Stomach (tissue), 9 donors: ENCODE results near the gene VSNL1. TPM values are rescaled to one million over a fixed set of nuclear protein-coding genes. Genes with fewer than 3 reads are reported as not detected.

ENCODE experiments used
- DNase-seq, 2 donors: peaks; one replicate each; pipeline versions ENCODE4 v3.0.0 to v3.0.0-alpha.2; 2013 to 2019
- H3K27ac ChIP-seq, 5 donors: fragments of 200-600 bp in 4 of 5; sonication (generic) in 4 of 5; one replicate each; pipeline ENCODE4 v1.5.1; 2013 to 2019; ENCODE audit warnings: mild to moderate bottlenecking in 1 of 5, moderate library complexity in 1 of 5
- H3K27me3 ChIP-seq, 3 donors: fragments of 200-600 bp; sonication (generic); one replicate each; pipeline ENCODE4 v1.5.1; 2017 to 2019; ENCODE audit warnings: mixed run types in 1 of 3
- H3K36me3 ChIP-seq, 4 donors: fragments of 200-600 bp; sonication (generic); 1 replicate in 3 of 4; 2 replicates in 1 of 4; pipeline ENCODE4 v1.5.1; 2016 to 2019
- H3K4me1 ChIP-seq, 4 donors: fragments of 200-600 bp; sonication (generic); one replicate each; pipeline ENCODE4 v1.5.1; 2016 to 2019
- H3K4me3 ChIP-seq, 4 donors: fragments of 200-600 bp; sonication (generic) in 3 of 4; one replicate each; pipeline ENCODE4 v1.5.1; 2016 to 2019; ENCODE audit warnings: mild to moderate bottlenecking in 1 of 4
- H3K9me3 ChIP-seq, 4 donors: fragments of 200-600 bp; sonication (generic); one replicate each; pipeline ENCODE4 v1.5.1; 2016 to 2019
- CTCF ChIP-seq, 7 experiments: fragments of 450-650 bp in 4 of 7; fragments of 200-600 bp in 3 of 7; sonication (generic) in 3 of 7; IDR thresholded peaks; one replicate each; pipeline ENCODE4 v1.5.1; 2016 to 2019; ENCODE audit warnings: antibody characterized with exemption in 7 of 7, control low read depth in 2 of 7, mild to moderate bottlenecking in 1 of 7
- EP300 ChIP-seq: sonication (generic); formaldehyde crosslinking; IDR thresholded peaks from one replicate; pipeline ENCODE4 v1.6.1; 2017; ENCODE audit warnings: antibody characterized with exemption
- POLR2A ChIP-seq, 4 donors: fragments of 450-650 bp; IDR thresholded peaks; one replicate each; pipeline ENCODE4 v1.6.1; 2016; ENCODE audit warnings: antibody characterized with exemption in 4 of 4, control low read depth in 2 of 4, mild to moderate bottlenecking in 1 of 4, moderate library complexity in 1 of 4
- POLR2AphosphoS5 ChIP-seq, 3 donors: sonication (generic); formaldehyde crosslinking; IDR thresholded peaks; one replicate each; pipeline ENCODE4 v1.6.1; 2016; ENCODE audit warnings: antibody characterized with exemption in 3 of 3
- WGBS, 5 donors: extraction: QIAGEN DNeasy Blood & Tissue Kit in 3 of 5; methylation state at CpG; one replicate each; pipeline versions ENCODE4 v1.1.5 to v1.1.7; 2013 to 2018; 5-methylcytosine and 5-hydroxymethylcytosine counted together
- intact Hi-C: fragments of 100-400 bp; cut with DNase I; formaldehyde crosslinking; loops from one replicate; pipeline ENCODE4 v1.15.1; 2023; ENCODE audit warnings: low total_unique reads
- polyA plus RNA-seq, 3 donors: library from polyadenylated mRNA; stranded (reverse); fragments of 200-250 nt; gene quantifications; one replicate each; pipeline ENCODE4 v1.2.3, GENCODE V29; 2013
- total RNA-seq, 5 donors: library from RNA; depleted of rRNA; stranded (reverse); fragments of >200 nt; gene quantifications; one replicate each; pipeline versions ENCODE4 v1.1.0 to v1.2.3, GENCODE V29; 2014 to 2016
- donor health status: healthy with polysubstance abuse.
- donor health status: Bipolar disorder and iron deficiency.
- donor health status: healthy.

The VSNL1 gene
- total and polyA plus RNA-seq, 8 donors: 0.44 to 21.9 (median 11.0) TPM; not detected in 4

- no peak for DNase-seq
- no peaks in the 10 kb centered on the region for H3K36me3 ChIP-seq
- no peak for TF ChIP-seq EP300
- TF ChIP-seq POLR2AphosphoS5 (IDR thresholded peaks at IDR 0.05): no peak
- TF ChIP-seq CTCF (IDR thresholded peaks at IDR 0.05): no peak
- TF ChIP-seq POLR2A (IDR thresholded peaks at IDR 0.05): no peak
- 79 to 97% (median 91%) methylated on average over 3 of the region's 3 CpGs for WGBS, 5 donors
- H3K27ac ChIP-seq: no peak overlapping the region
- peaks cover 0 to 41% (median 15%) of the 10 kb centered on the region in 3 donors for H3K27me3 ChIP-seq
- intact Hi-C loops: no loop called here
- H3K4me3 ChIP-seq: no peak overlapping the region
- H3K9me3 ChIP-seq: no peaks in the 10 kb centered on the region
- H3K4me1 ChIP-seq: peaks cover 0 to 25% (median 23%) of the 10 kb centered on the region in 4 donors
Measured at GRCh38 chr2:17544256-17544655, 3.8 kb downstream of the VSNL1 start.

- no peak overlapping the region for H3K4me3 ChIP-seq
- H3K27me3 ChIP-seq: peaks cover 0 to 24% (median 0%) of the 10 kb centered on the region in 3 donors
- no peak overlapping the region for H3K27ac ChIP-seq
- no peak for DNase-seq
- peaks cover 0 to 10% (median 9%) of the 10 kb centered on the region in 4 donors for H3K4me1 ChIP-seq
- TF ChIP-seq POLR2A (IDR thresholded peaks at IDR 0.05) (no peak), EP300 (no peak), POLR2AphosphoS5 (IDR thresholded peaks at IDR 0.05) (no peak), CTCF (IDR thresholded peaks at IDR 0.05) (no peak)
- intact Hi-C loops: no loop called here
- 27 to 39% (median 29%) methylated on average over 5 of the region's 5 CpGs for WGBS, 5 donors
- no peaks in the 10 kb centered on the region for H3K9me3 ChIP-seq
- no peaks in the 10 kb centered on the region for H3K36me3 ChIP-seq
Measured at GRCh38 chr2:17545680-17546613, 5.5 kb downstream of the VSNL1 start.

- no peaks in the 10 kb centered on the region for H3K4me1 ChIP-seq
- DNase-seq: no peak
- WGBS, 5 donors: 77 to 93% (median 88%) methylated on average over 2 of the region's 2 CpGs
Measured at GRCh38 chr2:17547237-17547636, 6.7 kb downstream of the VSNL1 start.

GRCh38 chr2:17547737-17548136, 7.2 kb downstream of the VSNL1 start:
- no peak for DNase-seq
- intact Hi-C loops: no loop called here
- no peaks in the 10 kb centered on the region for H3K4me1 ChIP-seq
- WGBS, 5 donors: 61 to 84% (median 74%) methylated on average over 5 of the region's 5 CpGs
- H3K4me3 ChIP-seq: no peak overlapping the region
- H3K27me3 ChIP-seq: peaks cover 0 to 6% (median 0%) of the 10 kb centered on the region in 3 donors
- no peaks in the 10 kb centered on the region for H3K36me3 ChIP-seq
- H3K9me3 ChIP-seq: no peaks in the 10 kb centered on the region
- TF ChIP-seq POLR2AphosphoS5 (IDR thresholded peaks at IDR 0.05) (no peak), EP300 (no peak), POLR2A (IDR thresholded peaks at IDR 0.05) (no peak), CTCF (IDR thresholded peaks at IDR 0.05) (no peak)
- no peak overlapping the region for H3K27ac ChIP-seq

More at GRCh38 chr2:17547237-17547636, 6.7 kb downstream of the VSNL1 start:
- H3K36me3 ChIP-seq: no peaks in the 10 kb centered on the region
- no peak overlapping the region for H3K4me3 ChIP-seq
- no peak for TF ChIP-seq POLR2A (IDR thresholded peaks at IDR 0.05)
- no peak for TF ChIP-seq EP300
- no peak for TF ChIP-seq POLR2AphosphoS5 (IDR thresholded peaks at IDR 0.05)
- TF ChIP-seq CTCF (IDR thresholded peaks at IDR 0.05): no peak
- no peak overlapping the region for H3K27ac ChIP-seq
- peaks cover 0 to 11% (median 0%) of the 10 kb centered on the region in 3 donors for H3K27me3 ChIP-seq
- H3K9me3 ChIP-seq: no peaks in the 10 kb centered on the region
- intact Hi-C loops: no loop called here
